IMR-90 (cell line): ENCODE measurements around the gene SLC27A2. TPM values are rescaled to one million over a fixed set of nuclear protein-coding genes. Genes with fewer than 3 reads are reported as not detected.

ENCODE experiments used
- ATAC-seq: fragments of 200-7000 bp; cut with Tn5 transposase; 2 replicates; pipeline ENCODE4 v1.9.1; 2020; ENCODE audit warnings: low read depth, mild to moderate bottlenecking, moderate library complexity
- BruUV-seq: library from RNA; stranded (reverse); fragments of 400-500 nt; replicated peaks from 2 replicates; lab custom pipeline; 2021; lab: Mats Ljungman, UMichigan
- CTCF ChIA-PET: fragments of 300-600 bp; formaldehyde crosslinking; extraction: SDS; loops from one replicate; lab custom pipeline; 2021; ENCODE audit warnings: antibody characterized with exemption; lab: Yijun Ruan, JAX
- POLR2A ChIA-PET: fragments of 300-600 bp; sonication (Branson Sonifier 250); formaldehyde crosslinking; loops from one replicate; lab custom pipeline; 2022; ENCODE audit warnings: antibody characterized with exemption; ENCODE audit not compliant: unreplicated experiment; lab: Charles Lee
- DNase-seq: peaks from one replicate; pipeline ENCODE4 v3.0.0; 2013
- H2AFZ ChIP-seq: replicated peaks from 2 replicates; pipeline ENCODE3; 2013; ENCODE audit warnings: low read length, mild to moderate bottlenecking; ENCODE audit not compliant: poor library complexity
- H2AK5ac ChIP-seq: 2 replicates; pipeline ENCODE4 v1.6.1; 2013; ENCODE audit warnings: low read depth, low read length, inconsistent platforms
- H2AK9ac ChIP-seq: replicated peaks from 2 replicates; pipeline ENCODE3; 2013; ENCODE audit warnings: mild to moderate bottlenecking, low read depth, low read length, moderate library complexity; ENCODE audit not compliant: poor library complexity
- H2BK120ac ChIP-seq: 2 replicates; pipeline ENCODE4 v1.6.1; 2013; ENCODE audit warnings: low read depth, low read length, inconsistent platforms
- H2BK15ac ChIP-seq: 3 replicates; pipeline ENCODE4 v1.6.1; 2013; ENCODE audit warnings: low read depth, low read length, inconsistent platforms
- H2BK20ac ChIP-seq: 2 replicates; pipeline ENCODE4 v1.6.1; 2013; ENCODE audit warnings: low read depth, mild to moderate bottlenecking, inconsistent platforms, low read length, moderate library complexity
- H2BK5ac ChIP-seq: 2 replicates; pipeline ENCODE4 v1.6.1; 2013; ENCODE audit warnings: mild to moderate bottlenecking, low read depth, low read length, inconsistent platforms; ENCODE audit not compliant: poor library complexity, severe bottlenecking
- H3K14ac ChIP-seq: replicated peaks from 2 replicates; pipeline ENCODE4 v1.6.1; 2013; ENCODE audit warnings: low read depth, low read length, inconsistent platforms
- H3K18ac ChIP-seq: 2 replicates; pipeline ENCODE4 v1.6.1; 2013; ENCODE audit warnings: low read depth, low read length, control low read depth
- H3K23ac ChIP-seq: 2 replicates; pipeline ENCODE4 v1.6.1; 2013; ENCODE audit warnings: low read depth, low read length, inconsistent platforms
- H3K27ac ChIP-seq: 2 replicates; pipeline ENCODE4 v1.5.1; 2013; ENCODE audit warnings: mild to moderate bottlenecking, control low read depth, low read length; ENCODE audit not compliant: insufficient read depth
- H3K27me3 ChIP-seq: 2 replicates; pipeline ENCODE4 v1.6.1; 2013; ENCODE audit warnings: low read length; ENCODE audit not compliant: control insufficient read depth, insufficient read depth
- H3K36me3 ChIP-seq: 2 replicates; pipeline ENCODE4 v1.6.1; 2013; ENCODE audit warnings: low read length, mixed read lengths; ENCODE audit not compliant: control insufficient read depth, insufficient read depth
- H3K4ac ChIP-seq: 2 replicates; pipeline ENCODE4 v1.6.1; 2013; ENCODE audit warnings: low read depth, low read length, inconsistent platforms
- H3K4me1 ChIP-seq: 2 replicates; pipeline ENCODE4 v1.6.1; 2013; ENCODE audit warnings: low read length, mixed read lengths; ENCODE audit not compliant: control insufficient read depth, insufficient read depth
- H3K4me2 ChIP-seq: 2 replicates; pipeline ENCODE4 v1.6.1; 2013; ENCODE audit warnings: low read depth, mild to moderate bottlenecking, control low read depth, low read length, moderate library complexity
- H3K4me3 ChIP-seq: 2 replicates; pipeline ENCODE4 v1.5.1; 2013; ENCODE audit warnings: low read depth, mild to moderate bottlenecking, control low read depth, low read length, moderate library complexity; ENCODE audit not compliant: insufficient read depth
- H3K56ac ChIP-seq: 2 replicates; pipeline ENCODE4 v1.6.1; 2013; ENCODE audit warnings: low read length, inconsistent platforms; ENCODE audit not compliant: insufficient read depth; ENCODE audit errors: extremely low read depth
- H3K79me1 ChIP-seq, 2 experiments: 2 replicates each; pipeline ENCODE4 v1.6.1; 2013; ENCODE audit warnings: low read length in 2 of 2, inconsistent platforms in 1 of 2, low read depth in 1 of 2
- H3K9ac ChIP-seq: 2 replicates; pipeline ENCODE4 v1.6.1; 2013; ENCODE audit warnings: low read depth, low read length, control low read depth
- H3K9me1 ChIP-seq: 2 replicates; pipeline ENCODE4 v1.6.1; 2013; ENCODE audit warnings: low read length, inconsistent platforms; ENCODE audit not compliant: insufficient read depth
- H3K9me3 ChIP-seq: 2 replicates; pipeline ENCODE4 v1.6.1; 2013; ENCODE audit warnings: low read length; ENCODE audit not compliant: control insufficient read depth, insufficient read depth
- H4K20me1 ChIP-seq: 2 replicates; pipeline ENCODE4 v1.6.1; 2013; ENCODE audit warnings: low read length, inconsistent platforms; ENCODE audit not compliant: insufficient read depth
- H4K5ac ChIP-seq: 2 replicates; pipeline ENCODE4 v1.6.1; 2013; ENCODE audit warnings: mild to moderate bottlenecking, low read depth, low read length, control low read depth
- H4K8ac ChIP-seq, 2 experiments: 2 replicates each; pipeline ENCODE4 v1.6.1; 2013; ENCODE audit warnings: low read depth in 2 of 2, low read length in 2 of 2, control low read depth in 1 of 2, inconsistent platforms in 1 of 2
- H4K91ac ChIP-seq: 2 replicates; pipeline ENCODE4 v1.6.1; 2013; ENCODE audit warnings: low read depth, low read length, inconsistent platforms; ENCODE audit not compliant: insufficient read depth
- BHLHE40 ChIP-seq: fragments of 150-350 bp; IDR thresholded peaks from 2 replicates; pipeline ENCODE4 v1.6.1; 2016; ENCODE audit warnings: mild to moderate bottlenecking, low read depth, low read length
- CEBPB ChIP-seq: IDR thresholded peaks from 2 replicates; pipeline ENCODE4 v1.6.1; 2012; ENCODE audit warnings: low read depth, low read length, improper control_type of control experiment
- CHD1 ChIP-seq: IDR thresholded peaks from 2 replicates; pipeline ENCODE4 v1.6.1; 2012; ENCODE audit warnings: low read depth, low read length, improper control_type of control experiment
- CTCF ChIP-seq: conservative IDR thresholded peaks from 2 replicates; pipeline ENCODE4 v1.5.1; 2012; ENCODE audit warnings: mild to moderate bottlenecking, low read depth, low read length, improper control_type of control experiment
- FOS ChIP-seq: fragments of 150-350 bp; IDR thresholded peaks from 2 replicates; pipeline ENCODE4 v1.6.1; 2016; ENCODE audit warnings: low read depth, low read length
- MAFK ChIP-seq: IDR thresholded peaks from 2 replicates; pipeline ENCODE4 v1.6.1; 2012; ENCODE audit warnings: low read depth, low read length, improper control_type of control experiment
- MAZ ChIP-seq: IDR thresholded peaks from 2 replicates; pipeline ENCODE4 v1.6.1; 2012; ENCODE audit warnings: low read depth, mild to moderate bottlenecking, low read length, improper control_type of control experiment, moderate library complexity, borderline replicate concordance
- MXI1 ChIP-seq: IDR thresholded peaks from 2 replicates; pipeline ENCODE4 v1.6.1; 2012; ENCODE audit warnings: low read depth, mild to moderate bottlenecking, low read length, moderate library complexity, borderline replicate concordance
- NFE2L2 ChIP-seq: fragments of 150-350 bp; IDR thresholded peaks from 2 replicates; pipeline ENCODE4 v1.6.1; 2016; ENCODE audit warnings: low read depth, mild to moderate bottlenecking, low read length
- POLR2A ChIP-seq: IDR thresholded peaks from 2 replicates; pipeline ENCODE4 v1.6.1; 2012; ENCODE audit warnings: mild to moderate bottlenecking, low read depth, low read length
- RAD21 ChIP-seq: IDR thresholded peaks from 2 replicates; pipeline ENCODE4 v1.6.1; 2012; ENCODE audit warnings: low read length, improper control_type of control experiment
- RCOR1 ChIP-seq: IDR thresholded peaks from 2 replicates; pipeline ENCODE4 v1.6.1; 2012; ENCODE audit warnings: mild to moderate bottlenecking, low read length, improper control_type of control experiment; ENCODE audit not compliant: insufficient replicate concordance
- RFX5 ChIP-seq: IDR thresholded peaks from 2 replicates; pipeline ENCODE4 v1.8.0; 2012; ENCODE audit warnings: low read depth, mild to moderate bottlenecking, low read length, moderate library complexity
- SMC3 ChIP-seq: fragments of 150-350 bp; IDR thresholded peaks from 2 replicates; pipeline ENCODE4 v1.6.1; 2016; ENCODE audit warnings: low read depth, mild to moderate bottlenecking, antibody characterized with exemption, low read length, moderate library complexity
- USF2 ChIP-seq: fragments of 150-350 bp; IDR thresholded peaks from 2 replicates; pipeline ENCODE4 v1.6.1; 2017; ENCODE audit warnings: mild to moderate bottlenecking, antibody characterized with exemption, low read length, low read depth
- WGBS, 2 experiments: methylation state at CpG; one replicate each; pipeline versions ENCODE4 v1.1.5 to v1.1.7; 2013; ENCODE audit warnings: missing lambda C conversion rate in 2 of 2; ENCODE audit not compliant: insufficient read length in 1 of 2; ENCODE audit errors: extremely low coverage in 2 of 2; 5-methylcytosine and 5-hydroxymethylcytosine counted together
- dilution Hi-C: fragments of 300-500 bp; cut with HindIII; formaldehyde crosslinking; loops from one replicate; pipeline ENCODE4 v1.14.3; 2018; ENCODE audit warnings: low sequenced_read_pairs; ENCODE audit not compliant: unreplicated experiment
- in situ Hi-C: fragments of 300-500 bp; cut with MboI; formaldehyde crosslinking; loops from 3 replicates; pipeline ENCODE4 v1.14.3; 2019; ENCODE audit warnings: low sequenced_read_pairs, inconsistent platforms, mixed read lengths
- intact Hi-C: fragments of 100-400 bp; cut with micrococcal nuclease; formaldehyde crosslinking; loops from 2 replicates; pipeline ENCODE4 v1.10.0; 2022
- polyA plus RNA-seq, 3 experiments: library from polyadenylated mRNA; depleted of rRNA; stranded (reverse); fragments of >200 nt; gene quantifications; 2 replicates each; pipeline ENCODE4 v1.2.3, GENCODE V29; 2012; ENCODE audit warnings: low replicate concordance in 1 of 3
- total RNA-seq: library from RNA; depleted of rRNA; stranded (reverse); fragments of >200 nt; gene quantifications from 2 replicates; pipeline ENCODE4 v1.2.3, GENCODE V29; 2012
- TF ChIP-seq, protein P1 (sequence below): fragments of 150-350 bp; IDR thresholded peaks from 2 replicates; pipeline ENCODE4 v1.6.1; 2016; ENCODE audit warnings: low read depth, mild to moderate bottlenecking, low read length, moderate library complexity, borderline replicate concordance

SLC27A2 gene
- total and polyA plus RNA-seq, 2 of the 4 experiments (the other 2 are of a cell fraction) = under 0.01 TPM; not detected in 1

DNA sequence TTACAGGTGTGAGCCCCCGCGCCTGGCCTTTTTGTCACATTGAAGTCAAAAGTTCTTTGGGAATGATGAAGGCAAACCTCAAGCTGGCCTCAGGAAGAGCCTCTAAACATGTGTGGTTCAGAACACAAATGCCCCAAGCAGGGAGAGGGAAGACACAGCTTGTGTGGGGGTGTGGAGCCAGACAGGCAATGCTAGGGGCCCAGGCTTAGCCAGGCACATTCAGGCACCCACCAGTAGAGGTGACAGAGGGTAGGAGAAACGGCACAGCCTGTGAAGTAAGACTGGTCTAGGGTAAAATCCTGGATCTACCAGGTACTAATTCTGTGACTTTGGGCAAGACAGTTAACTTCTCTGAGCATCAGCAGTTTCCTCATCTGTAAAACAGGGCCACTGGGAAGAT, 80.0 kb downstream of the SLC27A2 start:
- H3K4me3 ChIP-seq = no peak overlapping the region
- no peak overlapping the region for H3K27ac ChIP-seq
- no peak overlapping the region for H2BK120ac ChIP-seq
- H3K4ac ChIP-seq = no peak overlapping the region
- H3K27me3 ChIP-seq = peaks cover 7% of the 10 kb centered on the region
- dilution Hi-C loops = no loop called here
- H2BK15ac ChIP-seq = no peak overlapping the region
- WGBS, 2 experiments = no CpG with 5 or more reads among the region's 3 CpGs
- H3K14ac ChIP-seq = no peak overlapping the region
- ChIA-PET CTCF (no interaction called here), POLR2A (no interaction called here)
- intact Hi-C loops = no loop called here
- no peak overlapping the region for H4K5ac ChIP-seq
- no peak for TF ChIP-seq CTCF
- TF ChIP-seq POLR2A = no peak
- TF ChIP-seq, protein P1, sequence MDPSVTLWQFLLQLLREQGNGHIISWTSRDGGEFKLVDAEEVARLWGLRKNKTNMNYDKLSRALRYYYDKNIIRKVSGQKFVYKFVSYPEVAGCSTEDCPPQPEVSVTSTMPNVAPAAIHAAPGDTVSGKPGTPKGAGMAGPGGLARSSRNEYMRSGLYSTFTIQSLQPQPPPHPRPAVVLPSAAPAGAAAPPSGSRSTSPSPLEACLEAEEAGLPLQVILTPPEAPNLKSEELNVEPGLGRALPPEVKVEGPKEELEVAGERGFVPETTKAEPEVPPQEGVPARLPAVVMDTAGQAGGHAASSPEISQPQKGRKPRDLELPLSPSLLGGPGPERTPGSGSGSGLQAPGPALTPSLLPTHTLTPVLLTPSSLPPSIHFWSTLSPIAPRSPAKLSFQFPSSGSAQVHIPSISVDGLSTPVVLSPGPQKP = no peak
- TF ChIP-seq RAD21 = no peak
- no peak for TF ChIP-seq RFX5
- TF ChIP-seq CEBPB = no peak
- no peak for TF ChIP-seq NFE2L2
- TF ChIP-seq CHD1 = no peak
- TF ChIP-seq SMC3 = no peak
- no peak for TF ChIP-seq BHLHE40
- no peak for TF ChIP-seq MAFK
- no peak for TF ChIP-seq FOS
- no peak for TF ChIP-seq USF2
- no peak for TF ChIP-seq RCOR1
- TF ChIP-seq MXI1 = no peak
- TF ChIP-seq MAZ = no peak
- H3K4me1 ChIP-seq = peaks cover 10% of the 10 kb centered on the region
- no peak overlapping the region for H2AK9ac ChIP-seq
- no peak overlapping the region for H3K9ac ChIP-seq
- H3K4me2 ChIP-seq = no peak overlapping the region
- no peaks in the 10 kb centered on the region for H4K20me1 ChIP-seq
- no peak overlapping the region for H4K91ac ChIP-seq
- H2AK5ac ChIP-seq = no peak overlapping the region
- no peaks in the 10 kb centered on the region for H3K9me3 ChIP-seq
- in situ Hi-C loops = no loop called here
- no peaks in the 10 kb centered on the region for H3K36me3 ChIP-seq
- BruUV-seq = no TSS peak
- no peak overlapping the region for H3K18ac ChIP-seq
- no peak overlapping the region for H4K8ac ChIP-seq
- DNase-seq = no peak
- H2AFZ ChIP-seq = no peak overlapping the region
- no peak overlapping the region for H3K56ac ChIP-seq
- no peak overlapping the region for H3K23ac ChIP-seq
- H2BK20ac ChIP-seq = no peak overlapping the region
- no peaks in the 10 kb centered on the region for H3K79me1 ChIP-seq
- H2BK5ac ChIP-seq = no peak overlapping the region
- H3K9me1 ChIP-seq = peaks cover 6% of the 10 kb centered on the region; the same call in 1 of the 2 replicates
- no peak for ATAC-seq
